Mesothelial cell of epicardium (in vitro differentiated cells): ENCODE measurements around the gene MYO1D. TPM values are rescaled to one million over a fixed set of nuclear protein-coding genes. Genes with fewer than 3 reads are reported as not detected.
A peak's percentile ranks its signal among the peaks of the same experiment; 100 is the strongest.

ENCODE experiments used
- DNase-seq, 2 experiments: peaks; one replicate each; pipeline ENCODE4 v3.0.0; 2021; ENCODE audit warnings: low spot score in 2 of 2; ENCODE audit not compliant: unreplicated experiment in 2 of 2
- H3K27ac Mint-ChIP-seq: 2 replicates; pipeline ENCODE4 v1.8.0; 2021; ENCODE audit warnings: mixed read lengths
- H3K27me3 Mint-ChIP-seq: 2 replicates; pipeline ENCODE4 v1.8.0; 2021; ENCODE audit warnings: low read depth, mixed read lengths
- H3K36me3 Mint-ChIP-seq: 2 replicates; pipeline ENCODE4 v1.8.0; 2021; ENCODE audit warnings: mixed read lengths
- H3K4me1 Mint-ChIP-seq: 2 replicates; pipeline ENCODE4 v1.8.0; 2021; ENCODE audit warnings: mixed read lengths
- H3K4me3 Mint-ChIP-seq: 2 replicates; pipeline ENCODE4 v1.8.0; 2021; ENCODE audit warnings: mild to moderate bottlenecking, moderate library complexity, mixed read lengths
- H3K9me3 Mint-ChIP-seq: 2 replicates; pipeline ENCODE4 v1.8.0; 2021; ENCODE audit warnings: mixed read lengths
- CTCF ChIP-seq: fragments of 200-600 bp; sonication (generic); IDR thresholded peaks from one replicate; pipeline ENCODE4 v1.5.0; 2021; ENCODE audit warnings: antibody characterized with exemption; ENCODE audit not compliant: unreplicated experiment
- total RNA-seq: library from RNA; stranded (reverse); gene quantifications from 3 replicates; pipeline ENCODE4 v1.2.1, GENCODE V29; 2021

Gene MYO1D
- total RNA-seq, 1 donor from 2014 or later, result 48.6 TPM

DNA sequence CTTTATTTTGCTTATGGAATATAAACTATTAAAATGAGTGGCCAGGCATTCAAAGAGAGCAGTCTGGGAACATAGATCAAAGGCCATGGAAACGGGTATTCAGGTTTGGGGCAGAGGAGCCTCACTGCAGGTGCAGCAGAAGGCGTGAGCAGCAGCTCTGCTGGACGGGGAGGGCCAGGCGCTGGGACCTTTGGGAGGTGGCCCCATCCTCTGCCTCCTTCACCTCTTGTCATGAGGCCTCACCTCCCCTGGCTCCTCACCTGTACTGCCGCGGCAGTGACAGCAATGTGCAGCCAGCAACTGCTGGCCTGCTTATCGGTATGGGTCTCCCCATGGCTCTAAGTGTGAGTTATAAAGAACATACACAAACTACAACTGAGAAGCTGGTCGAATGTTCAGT, 280.7 kb downstream of the MYO1D start:
- H3K27me3 Mint-ChIP-seq, result no peaks in the 10 kb centered on the region
- peaks cover 26% of the 10 kb centered on the region for H3K36me3 Mint-ChIP-seq
- no peaks in the 10 kb centered on the region for H3K4me1 Mint-ChIP-seq
- no peak for TF ChIP-seq CTCF
- H3K27ac Mint-ChIP-seq, result no peak overlapping the region
- no peak overlapping the region for H3K4me3 Mint-ChIP-seq
- peaks cover 20% of the 10 kb centered on the region for H3K9me3 Mint-ChIP-seq
- DNase-seq, result no peak

DNA sequence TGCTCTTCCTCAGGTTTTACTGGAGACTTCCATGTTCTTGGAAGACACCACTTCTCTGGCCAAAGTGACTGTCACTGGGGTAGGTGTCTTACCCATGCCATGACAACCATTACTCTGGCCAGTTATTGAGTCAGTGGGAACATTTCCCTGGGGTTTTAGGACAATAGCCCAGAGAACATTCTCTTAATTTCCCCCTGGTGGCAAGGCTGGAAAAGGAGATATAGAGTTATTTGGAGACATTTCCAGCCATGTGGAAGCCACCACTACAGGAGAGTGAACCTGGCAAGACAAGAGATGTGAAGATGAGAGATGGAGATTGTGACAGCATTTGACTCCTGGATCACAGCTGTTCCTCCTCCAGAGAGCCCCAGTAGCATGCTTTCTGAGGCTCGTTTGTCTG, 283.9 kb downstream of the MYO1D start:
- Mint-ChIP-seq H3K4me3 (no peak overlapping the region), H3K4me1 (no peaks in the 10 kb centered on the region), H3K27ac (no peak overlapping the region), H3K27me3 (no peaks in the 10 kb centered on the region), H3K9me3 (no peaks in the 10 kb centered on the region), H3K36me3 (peaks cover 5% of the 10 kb centered on the region)
- DNase-seq, result no peak
- no peak for TF ChIP-seq CTCF

- TF ChIP-seq CTCF, result no peak
- peaks cover 7% of the 10 kb centered on the region for H3K36me3 Mint-ChIP-seq
- H3K27ac Mint-ChIP-seq, result no peak overlapping the region
- H3K4me1 Mint-ChIP-seq, result no peaks in the 10 kb centered on the region
- H3K9me3 Mint-ChIP-seq, result no peaks in the 10 kb centered on the region
- no peak for DNase-seq
- no peaks in the 10 kb centered on the region for H3K27me3 Mint-ChIP-seq
- no peak overlapping the region for H3K4me3 Mint-ChIP-seq
These were observed 285.5 kb downstream of the MYO1D start for GRCh38 chr17:32591405-32591804.

- Mint-ChIP-seq H3K4me3 (no peak overlapping the region), H3K27ac (no peak overlapping the region), H3K4me1 (no peaks in the 10 kb centered on the region), H3K27me3 (no peaks in the 10 kb centered on the region), H3K9me3 (no peaks in the 10 kb centered on the region), H3K36me3 (peaks cover 7% of the 10 kb centered on the region)
- no peak for DNase-seq
- TF ChIP-seq CTCF, result no peak
These were observed 285.9 kb downstream of the MYO1D start for GRCh38 chr17:32590974-32591373.

DNA sequence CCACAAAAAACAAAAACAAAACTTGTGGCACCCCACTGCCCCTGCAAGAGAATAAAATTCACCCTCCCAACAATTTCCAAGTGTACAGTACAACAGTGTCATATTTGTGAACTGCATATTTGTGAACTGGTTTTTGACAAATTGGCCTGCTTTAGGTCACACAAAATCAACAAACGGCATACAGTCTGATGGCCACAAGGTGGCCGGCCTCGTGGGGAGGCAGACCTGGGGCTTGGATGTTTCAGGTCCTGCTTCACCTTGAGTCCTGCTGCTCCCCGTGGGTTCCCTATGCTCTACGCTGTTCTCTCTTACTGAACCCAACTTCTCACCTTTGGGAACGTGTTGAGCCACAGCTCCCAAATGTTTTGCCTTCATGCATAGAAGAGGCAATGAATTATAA, 287.9 kb downstream of the MYO1D start:
- Mint-ChIP-seq H3K27me3 (no peaks in the 10 kb centered on the region), H3K4me3 (no peak overlapping the region), H3K9me3 (peaks cover 3% of the 10 kb centered on the region), H3K4me1 (peaks cover 4% of the 10 kb centered on the region), H3K27ac (no peak overlapping the region), H3K36me3 (peaks cover 10% of the 10 kb centered on the region)
- DNase-seq, result no peak
- TF ChIP-seq CTCF, result peak; percentile 26

DNA sequence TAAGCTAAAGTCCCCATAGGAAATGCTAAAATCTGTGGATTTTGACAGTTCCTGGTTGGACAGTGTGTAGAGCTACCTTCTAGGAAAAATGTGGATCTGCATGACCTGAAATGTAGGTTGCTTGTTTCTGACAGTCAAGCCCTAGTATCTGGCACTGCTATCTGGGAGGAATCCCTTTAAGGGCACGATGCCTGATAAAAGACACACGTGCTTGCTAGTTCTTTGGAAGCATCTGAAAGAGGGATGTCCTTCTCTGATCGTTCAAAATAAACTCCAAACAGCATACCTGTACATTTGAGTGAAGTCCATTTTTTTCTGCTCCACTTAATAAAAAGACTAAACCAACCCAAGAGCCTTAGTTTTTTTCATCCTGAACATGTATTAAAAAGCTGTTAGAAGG, 288.8 kb downstream of the MYO1D start:
- Mint-ChIP-seq H3K9me3 (peaks cover 9% of the 10 kb centered on the region), H3K27me3 (no peaks in the 10 kb centered on the region), H3K36me3 (peaks cover 15% of the 10 kb centered on the region), H3K4me1 (peaks cover 4% of the 10 kb centered on the region), H3K4me3 (no peak overlapping the region), H3K27ac (no peak overlapping the region)
- no peak for DNase-seq
- TF ChIP-seq CTCF, result no peak
